GM12878 (cell line): ENCODE results near the gene ZFP82. TPM values are rescaled to one million over a fixed set of nuclear protein-coding genes. Genes with fewer than 3 reads are reported as not detected.

Source experiments
- ATAC-seq: fragments of 200-7000 bp; cut with Tn5 transposase; 3 replicates; pipeline ENCODE4 v1.9.1; 2020; ENCODE audit warnings: mild to moderate bottlenecking, moderate library complexity
- BruUV-seq: library from RNA; stranded (reverse); fragments of 400-500 nt; replicated peaks from 2 replicates; lab custom pipeline; 2021; lab: Mats Ljungman, UMichigan
- CTCF ChIA-PET: fragments of 300-600 bp; sonication (Branson Sonifier 250); formaldehyde crosslinking; extraction: SDS; loops from one replicate; lab custom pipeline; 2021; ENCODE audit warnings: inconsistent platforms; lab: Yijun Ruan, JAX
- POLR2A ChIA-PET: fragments of 350-600 bp; formaldehyde crosslinking; extraction: SDS; loops from one replicate; lab custom pipeline; 2021; ENCODE audit warnings: inconsistent platforms; lab: Charles Lee
- RAD21 ChIA-PET: fragments of 300-600 bp; sonication (Branson Sonifier 250); formaldehyde crosslinking; loops from one replicate; lab custom pipeline; 2023; ENCODE audit warnings: antibody characterized with exemption; ENCODE audit not compliant: unreplicated experiment; lab: Charles Lee
- SMC1A ChIA-PET: fragments of 300-600 bp; sonication (Branson Sonifier 250); formaldehyde crosslinking; loops from one replicate; lab custom pipeline; 2023; ENCODE audit not compliant: unreplicated experiment, uncharacterized antibody; lab: Charles Lee
- DNase-seq: peaks from one replicate; pipeline ENCODE4 v3.0.0-alpha.2; 2011; ENCODE audit warnings: low read depth, low spot score
- FAIRE-seq: peaks from 3 replicates; lab custom pipeline; 2011; peaks lifted over from hg19 to GRCh38; lab: Jason Lieb, UNC
- H2AFZ ChIP-seq: 2 replicates; pipeline ENCODE4 v1.6.0; 2011; ENCODE audit warnings: low read depth, low read length, control low read depth; ENCODE audit not compliant: control insufficient read depth
- H3K27ac ChIP-seq: 2 replicates; pipeline ENCODE4 v1.5.1; 2011; ENCODE audit warnings: control low read depth; ENCODE audit not compliant: control insufficient read depth, insufficient read depth
- H3K27me3 ChIP-seq, 2 experiments: replicated peaks in 1 of 2; 2 replicates each; pipeline versions ENCODE4 v1.6.0 to v1.6.1; 2011; ENCODE audit warnings: low read length in 1 of 2; ENCODE audit not compliant: control insufficient read depth in 2 of 2, insufficient read depth in 2 of 2
- H3K36me3 ChIP-seq, 2 experiments: 2 replicates each; pipeline ENCODE4 v1.5.1; 2011; ENCODE audit warnings: low read length in 1 of 2; ENCODE audit not compliant: control insufficient read depth in 2 of 2, insufficient read depth in 2 of 2
- H3K4me1 ChIP-seq: 2 replicates; pipeline ENCODE4 v1.6.1; 2011; ENCODE audit warnings: mild to moderate bottlenecking, low read length, moderate library complexity, mixed read lengths; ENCODE audit not compliant: control insufficient read depth, insufficient read depth
- H3K4me2 ChIP-seq: 2 replicates; pipeline ENCODE4 v1.6.0; 2011; ENCODE audit warnings: control low read depth; ENCODE audit not compliant: control insufficient read depth, insufficient read depth
- H3K4me3 ChIP-seq: fragments of 200-600 bp; sonication (generic); 2 replicates; pipeline ENCODE4 v1.5.1; 2016
- H3K79me2 ChIP-seq: 2 replicates; pipeline ENCODE4 v1.6.0; 2011; ENCODE audit warnings: low read length; ENCODE audit not compliant: control insufficient read depth, insufficient read depth
- H3K9ac ChIP-seq: 2 replicates; pipeline ENCODE4 v1.8.0; 2011; ENCODE audit warnings: low read length, control low read depth, mixed read lengths; ENCODE audit not compliant: control insufficient read depth, insufficient read depth
- H3K9me3 ChIP-seq: replicated peaks from 3 replicates; pipeline ENCODE4 v1.5.1; 2011; ENCODE audit warnings: mild to moderate bottlenecking, low read length; ENCODE audit not compliant: control insufficient read depth, insufficient read depth
- H4K20me1 ChIP-seq: 2 replicates; pipeline ENCODE4 v1.6.0; 2011; ENCODE audit not compliant: control insufficient read depth, insufficient read depth
- CBX3 ChIP-seq: fragments of 200-600 bp; sonication (generic); IDR thresholded peaks from 2 replicates; pipeline ENCODE4 v1.6.1; 2016; ENCODE audit warnings: low read depth, borderline replicate concordance
- CBX5 ChIP-seq: sonication (generic); IDR thresholded peaks from 2 replicates; pipeline ENCODE4 v1.6.1; 2016; ENCODE audit warnings: low read depth, moderate library complexity, mild to moderate bottlenecking, inconsistent platforms
- KDM1A ChIP-seq: fragments of 200-600 bp; sonication (generic); IDR thresholded peaks from 2 replicates; pipeline ENCODE4 v1.6.1; 2016; ENCODE audit warnings: borderline replicate concordance
- SIN3A ChIP-seq: IDR thresholded peaks from 2 replicates; pipeline ENCODE4 v1.6.1; 2012; ENCODE audit warnings: low read depth, low read length, improper control_type of control experiment
- SPI1 ChIP-seq: IDR thresholded peaks from 2 replicates; pipeline ENCODE4 v1.6.1; 2011; ENCODE audit warnings: low read depth, mild to moderate bottlenecking, low read length, moderate library complexity, borderline replicate concordance; ENCODE audit not compliant: insufficient read depth
- ZNF274 ChIP-seq: IDR thresholded peaks from one replicate; pipeline ENCODE4 v1.8.0; 2011; ENCODE audit not compliant: insufficient read length, insufficient read depth
- WGBS: methylation state at CpG from one replicate; pipeline ENCODE4 v1.1.6; 2016; ENCODE audit warnings: low lambda C conversion rate; ENCODE audit not compliant: insufficient replicate concordance, insufficient coverage; ENCODE audit errors: missing lambda C conversion rate; 5-methylcytosine and 5-hydroxymethylcytosine counted together
- in situ Hi-C: fragments of 300-500 bp; cut with MboI; formaldehyde crosslinking; loops from 9 replicates; pipeline ENCODE4 v1.14.3; 2018; ENCODE audit warnings: mixed read lengths
- intact Hi-C: fragments of 100-400 bp; cut with micrococcal nuclease; formaldehyde crosslinking; loops from one replicate; pipeline ENCODE4 v1.14.2; 2022; ENCODE audit not compliant: unreplicated experiment
- polyA plus RNA-seq, 11 experiments: library from polyadenylated mRNA; depleted of rRNA in 4 of 11; unstranded in 6 of 11; stranded (reverse) in 5 of 11; fragments of >200 nt; fragmentation: Nextera tagmentation in 4 of 11; fragmentation: Illumina TruSeq in 1 of 11; extraction: Ambion mirVana in 4 of 11; extraction: Trizol in 1 of 11; gene quantifications; 1 replicate in 1 of 11; 2 replicates in 10 of 11; pipeline versions ENCODE4 v1.2.1 to v1.2.3, GENCODE V29; 2011 to 2016; ENCODE audit warnings: inconsistent platforms in 2 of 11, missing spikeins in 2 of 11, low read depth in 1 of 11
- total RNA-seq, 4 experiments: library from RNA; depleted of rRNA in 3 of 4; stranded (reverse); fragments of >200 nt in 3 of 4; fragmentation: Illumina TruSeq in 1 of 4; extraction: Trizol in 1 of 4; gene quantifications; 2 replicates each; pipeline versions ENCODE4 v1.2.1 to v1.2.3, GENCODE V29; 2013 to 2021
- TF ChIP-seq, protein P1 (sequence below): fragments of 450-650 bp; IDR thresholded peaks from 2 replicates; pipeline ENCODE4 v1.6.1; 2017; ENCODE audit warnings: mild to moderate bottlenecking, moderate library complexity

Gene ZFP82
- total and polyA plus RNA-seq, 10 of the 15 experiments (the other 5 are each of a cell fraction or from before 2014, with no cell fraction given), result 2.0 to 5.4 (median 2.3) TPM

DNA sequence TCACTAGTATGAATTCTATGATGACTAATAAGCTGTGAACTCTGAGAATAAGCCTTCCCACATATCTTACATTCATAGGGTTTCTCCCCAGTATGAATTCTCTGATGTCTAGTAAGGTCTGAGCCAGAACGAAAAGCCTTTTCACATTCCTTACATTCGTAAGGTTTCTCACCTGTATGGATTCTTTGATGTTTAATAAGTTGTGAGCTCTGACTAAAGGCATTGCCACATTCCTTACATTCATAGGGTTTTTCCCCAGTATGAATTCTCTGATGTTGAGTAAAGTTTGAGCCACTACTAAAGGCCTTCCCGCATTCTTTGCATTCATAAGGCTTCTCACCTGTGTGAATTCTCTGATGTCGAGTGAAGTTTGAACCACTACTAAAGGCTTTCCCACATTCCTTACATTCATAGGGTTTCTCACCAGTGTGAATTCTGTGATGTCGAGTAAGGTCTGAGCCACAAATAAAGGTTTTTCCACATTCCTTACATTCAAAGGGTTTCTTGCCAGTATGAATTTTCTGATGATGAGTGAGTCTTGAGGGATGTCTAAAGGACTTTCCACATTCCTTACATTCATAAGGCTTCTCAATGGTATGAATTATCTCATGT lies 30.7 kb upstream of the ZFP82 start:
- Histone ChIP-seq H3K79me2 (no peaks in the 10 kb centered on the region), H3K9me3 (peaks cover 11% of the 10 kb centered on the region), H2AFZ (no peak overlapping the region), H3K4me3 (no peak overlapping the region), H3K27me3 (no peaks in the 10 kb centered on the region), H3K27ac (no peak overlapping the region), H4K20me1 (no peaks in the 10 kb centered on the region), H3K9ac (no peak overlapping the region), H3K4me1 (no peaks in the 10 kb centered on the region), H3K4me2 (no peak overlapping the region), H3K36me3 (no peaks in the 10 kb centered on the region)
- in situ Hi-C loops (no loop called here), intact Hi-C loops (no loop called here)
- 98% methylated on average over 5 of the region's 5 CpGs for WGBS
- no TSS peak for BruUV-seq
- ChIA-PET CTCF (no interaction called here), RAD21 (no interaction called here), SMC1A (no interaction called here), POLR2A (no interaction called here)
- ATAC-seq, result no peak
- TF ChIP-seq CBX5 (0 out of 2 replicates have a peak, but pooled peaks have one; percentile 36), KDM1A (no peak), SIN3A (no peak), SPI1 (no peak), CBX3 (0 out of 2 replicates have a peak, but pooled peaks have one; percentile 43), ZNF274 (peak; percentile 84)
- TF ChIP-seq, protein P1, sequence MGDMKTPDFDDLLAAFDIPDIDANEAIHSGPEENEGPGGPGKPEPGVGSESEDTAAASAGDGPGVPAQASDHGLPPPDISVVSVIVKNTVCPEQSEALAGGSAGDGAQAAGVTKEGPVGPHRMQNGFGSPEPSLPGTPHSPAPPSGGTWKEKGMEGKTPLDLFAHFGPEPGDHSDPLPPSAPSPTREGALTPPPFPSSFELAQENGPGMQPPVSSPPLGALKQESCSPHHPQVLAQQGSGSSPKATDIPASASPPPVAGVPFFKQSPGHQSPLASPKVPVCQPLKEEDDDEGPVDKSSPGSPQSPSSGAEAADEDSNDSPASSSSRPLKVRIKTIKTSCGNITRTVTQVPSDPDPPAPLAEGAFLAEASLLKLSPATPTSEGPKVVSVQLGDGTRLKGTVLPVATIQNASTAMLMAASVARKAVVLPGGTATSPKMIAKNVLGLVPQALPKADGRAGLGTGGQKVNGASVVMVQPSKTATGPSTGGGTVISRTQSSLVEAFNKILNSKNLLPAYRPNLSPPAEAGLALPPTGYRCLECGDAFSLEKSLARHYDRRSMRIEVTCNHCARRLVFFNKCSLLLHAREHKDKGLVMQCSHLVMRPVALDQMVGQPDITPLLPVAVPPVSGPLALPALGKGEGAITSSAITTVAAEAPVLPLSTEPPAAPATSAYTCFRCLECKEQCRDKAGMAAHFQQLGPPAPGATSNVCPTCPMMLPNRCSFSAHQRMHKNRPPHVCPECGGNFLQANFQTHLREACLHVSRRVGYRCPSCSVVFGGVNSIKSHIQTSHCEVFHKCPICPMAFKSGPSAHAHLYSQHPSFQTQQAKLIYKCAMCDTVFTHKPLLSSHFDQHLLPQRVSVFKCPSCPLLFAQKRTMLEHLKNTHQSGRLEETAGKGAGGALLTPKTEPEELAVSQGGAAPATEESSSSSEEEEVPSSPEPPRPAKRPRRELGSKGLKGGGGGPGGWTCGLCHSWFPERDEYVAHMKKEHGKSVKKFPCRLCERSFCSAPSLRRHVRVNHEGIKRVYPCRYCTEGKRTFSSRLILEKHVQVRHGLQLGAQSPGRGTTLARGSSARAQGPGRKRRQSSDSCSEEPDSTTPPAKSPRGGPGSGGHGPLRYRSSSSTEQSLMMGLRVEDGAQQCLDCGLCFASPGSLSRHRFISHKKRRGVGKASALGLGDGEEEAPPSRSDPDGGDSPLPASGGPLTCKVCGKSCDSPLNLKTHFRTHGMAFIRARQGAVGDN, result no peak
- no peak for FAIRE-seq
- no peak for DNase-seq
